A549 (cell line): Measurements from ENCODE around the gene SMARCB1. TPM values are rescaled to one million over a fixed set of nuclear protein-coding genes. Genes with fewer than 3 reads are reported as not detected.

Experiments used
- ATAC-seq, 2 experiments: fragments of 200-7000 bp in 1 of 2; fragments of >200 bp in 1 of 2; cut with Nextera tagmentation in 1 of 2; cut with Tn5 transposase in 1 of 2; 3 replicates each; pipeline versions ENCODE4 v1.8.0 to v1.9.1; 2018 to 2020; ENCODE audit warnings: mild to moderate bottlenecking in 1 of 2, moderate library complexity in 1 of 2
- CTCF ChIA-PET: fragments of 300-600 bp; sonication (Branson Sonifier 250); formaldehyde crosslinking; extraction: SDS; loops from one replicate; lab custom pipeline; 2021; ENCODE audit warnings: antibody characterized with exemption, inconsistent platforms; lab: Yijun Ruan, JAX
- POLR2A ChIA-PET: fragments of 350-600 bp; formaldehyde crosslinking; extraction: SDS; loops from one replicate; lab custom pipeline; 2021; ENCODE audit warnings: antibody characterized with exemption, inconsistent platforms; lab: Yijun Ruan, JAX
- DNase-seq, 2 experiments: peaks; one replicate each; pipeline versions ENCODE4 v3.0.0 to v3.0.0-alpha.2; 2011 to 2016; ENCODE audit warnings: low read depth in 1 of 2, low spot score in 1 of 2
- FAIRE-seq: peaks from 2 replicates; lab custom pipeline; 2011; peaks lifted over from hg19 to GRCh38; lab: Jason Lieb, UNC
- H3K27ac ChIP-seq, 2 experiments: fragments of >200 bp; sonication (Bioruptor Twin); formaldehyde crosslinking; 3 replicates each; pipeline ENCODE4 v1.5.1; 2016 to 2017
- H3K4me1 ChIP-seq: fragments of >200 bp; sonication (Bioruptor Twin); formaldehyde crosslinking; 3 replicates; pipeline ENCODE4 v1.6.1; 2016
- H3K4me2 ChIP-seq: fragments of >200 bp; sonication (Bioruptor Twin); formaldehyde crosslinking; 3 replicates; pipeline ENCODE4 v1.6.1; 2016
- H3K4me3 ChIP-seq: fragments of >200 bp; sonication (Bioruptor Twin); formaldehyde crosslinking; 3 replicates; pipeline ENCODE4 v1.5.1; 2016
- H3K9me3 ChIP-seq: fragments of >200 bp; sonication (Bioruptor Twin); formaldehyde crosslinking; 3 replicates; pipeline ENCODE4 v1.6.1; 2016
- ATOH8 ChIP-seq: fragments of 250-450 bp; sonication (Bioruptor Pico); IDR thresholded peaks from 2 replicates; pipeline ENCODE4 v1.5.0; 2020; ENCODE audit warnings: low read depth, mild to moderate bottlenecking, moderate library complexity
- CBX2 ChIP-seq: fragments of 200-600 bp; sonication (generic); IDR thresholded peaks from 2 replicates; pipeline ENCODE4 v1.6.1; 2016; ENCODE audit warnings: low read depth, mild to moderate bottlenecking, borderline replicate concordance
- CHD4 ChIP-seq: fragments of 200-600 bp; sonication (generic); IDR thresholded peaks from 2 replicates; pipeline ENCODE4 v1.6.1; 2016; ENCODE audit warnings: antibody characterized with exemption, mild to moderate bottlenecking, borderline replicate concordance
- CTCF ChIP-seq: fragments of >200 bp; sonication (Bioruptor Twin); formaldehyde crosslinking; IDR thresholded peaks from 3 replicates; pipeline ENCODE4 v1.5.1; 2016
- EHMT2 ChIP-seq: fragments of 200-600 bp; sonication (generic); IDR thresholded peaks from 2 replicates; pipeline ENCODE4 v1.6.1; 2016; ENCODE audit warnings: antibody characterized with exemption, low read depth, mild to moderate bottlenecking, moderate library complexity
- HDAC2 ChIP-seq: fragments of 200-600 bp; sonication (generic); IDR thresholded peaks from 2 replicates; pipeline ENCODE4 v1.6.1; 2016
- HES2 ChIP-seq: fragments of >200 bp; sonication (Bioruptor Twin); formaldehyde crosslinking; IDR thresholded peaks from 2 replicates; pipeline ENCODE4 v1.6.1; 2016
- HOXB13 ChIP-seq: fragments of 250-450 bp; sonication (Bioruptor Pico); IDR thresholded peaks from 2 replicates; pipeline ENCODE4 v1.5.0; 2020; ENCODE audit warnings: low read depth, mild to moderate bottlenecking, moderate library complexity
- HOXB5 ChIP-seq: fragments of 250-450 bp; sonication (Bioruptor Pico); IDR thresholded peaks from 2 replicates; pipeline ENCODE4 v1.5.0; 2020; ENCODE audit warnings: mild to moderate bottlenecking, moderate library complexity
- KDM5A ChIP-seq: fragments of 200-600 bp; sonication (generic); IDR thresholded peaks from 2 replicates; pipeline ENCODE4 v1.6.1; 2016; ENCODE audit warnings: antibody characterized with exemption, mild to moderate bottlenecking
- NFE2L2 ChIP-seq: fragments of 150-350 bp; conservative IDR thresholded peaks from 2 replicates; pipeline ENCODE4 v1.6.1; 2014; ENCODE audit warnings: low read length
- PBX3 ChIP-seq: IDR thresholded peaks from 2 replicates; pipeline ENCODE4 v1.6.1; 2012
- REST ChIP-seq: fragments of 200-600 bp; sonication (generic); IDR thresholded peaks from 2 replicates; pipeline ENCODE4 v1.6.1; 2016; ENCODE audit warnings: antibody characterized with exemption, mild to moderate bottlenecking, moderate library complexity
- RFX5 ChIP-seq: fragments of 450-650 bp; IDR thresholded peaks from 2 replicates; pipeline ENCODE4 v1.7.1; 2014; ENCODE audit warnings: antibody characterized with exemption, mild to moderate bottlenecking, moderate library complexity
- SMC3 ChIP-seq: fragments of >200 bp; sonication (Bioruptor Twin); formaldehyde crosslinking; IDR thresholded peaks from 3 replicates; pipeline ENCODE4 v1.6.1; 2018; ENCODE audit warnings: inconsistent platforms
- TP53 ChIP-seq: fragments of 250-450 bp; sonication (Bioruptor Pico); IDR thresholded peaks from 2 replicates; pipeline ENCODE4 v1.5.0; 2021; ENCODE audit warnings: mild to moderate bottlenecking, moderate library complexity
- WGBS: methylation state at CpG from one replicate; pipeline ENCODE4 v1.1.6; 2017; ENCODE audit errors: missing lambda C conversion rate; 5-methylcytosine and 5-hydroxymethylcytosine counted together
- polyA plus RNA-seq, 4 experiments: library from polyadenylated mRNA; depleted of rRNA in 3 of 4; stranded (reverse); fragments of >200 nt; fragmentation: RNase III in 1 of 4; extraction: RNeasy Plus Mini Kit Qiagen cat#74134 plus additional on column Dnase treatment in 1 of 4; gene quantifications; 2 replicates in 3 of 4; 3 replicates in 1 of 4; pipeline ENCODE4 v1.2.3, GENCODE V29; 2011 to 2017

SMARCB1 gene
- polyA plus RNA-seq, 2 of the 4 experiments (the other 2 are of a cell fraction) = 65.6 to 133 TPM

- peaks cover 4% of the 10 kb centered on the region; the same call in 2 of the 3 replicates for H3K4me1 ChIP-seq
- DNase-seq (no peak), ATAC-seq (no peak), FAIRE-seq (no peak)
- POLR2A ChIA-PET = interaction anchor here (1.3 kb wide), 1 partner anchor 15 kb away, joined by 3 read pairs; no protein-coding TSS in a partner anchor
- H3K9me3 ChIP-seq = no peaks in the 10 kb centered on the region
- WGBS = 89% methylated on average over 16 of the region's 16 CpGs
- no peak overlapping the region for H3K4me3 ChIP-seq
- TF ChIP-seq NFE2L2 (no peak), HOXB13 (no peak), HOXB5 (CRISPR knock-in tag) (no peak), TP53 (CRISPR knock-in tag) (no peak), REST (no peak), RFX5 (no peak), HES2 (no peak), KDM5A (no peak), PBX3 (no peak), CTCF (no peak), ATOH8 (CRISPR knock-in tag) (no peak), SMC3 (no peak), EHMT2 (no peak), HDAC2 (no peak), CHD4 (no peak), CBX2 (no peak)
- no peak overlapping the region for H3K27ac ChIP-seq
- CTCF ChIA-PET = interaction anchor here (0.6 to 1.8 kb wide), 4 partner anchors 11 to 97 kb away, joined by 3 to 5 read pairs (median 3); no protein-coding TSS in a partner anchor
- H3K4me2 ChIP-seq = no peak overlapping the region
These were observed 34.0 kb upstream of the SMARCB1 start for GRCh38 chr22:23752750-23753149.

GRCh38 chr22:23753385-23753784, 33.4 kb upstream of the SMARCB1 start:
- CTCF ChIA-PET = interaction anchor here (0.6 to 1.8 kb wide), 4 partner anchors 10 to 1162 kb away, joined by 3 to 5 read pairs (median 3); partner anchors contain the start of gene CHCHD10
- no peak for DNase-seq

More at GRCh38 chr22:23753385-23753784, 33.4 kb upstream of the SMARCB1 start:
- Histone ChIP-seq H3K4me1 (peaks cover 4% of the 10 kb centered on the region; the same call in 2 of the 3 replicates), H3K27ac (no peak overlapping the region), H3K4me2 (no peak overlapping the region), H3K9me3 (no peaks in the 10 kb centered on the region), H3K4me3 (no peak overlapping the region)
- ATAC-seq (no peak), FAIRE-seq (no peak)
- POLR2A ChIA-PET = interaction anchor here (1.3 kb wide), 1 partner anchor 15 kb away, joined by 3 read pairs; no protein-coding TSS in a partner anchor
- 81% methylated on average over 2 of the region's 2 CpGs for WGBS
- no peak for TF ChIP-seq SMC3
